IMR-90 (cell line): ENCODE results near the gene DAAM1.

Experiments used
- CEBPB ChIP-seq: IDR thresholded peaks from 2 replicates; pipeline ENCODE4 v1.6.1; 2012; ENCODE audit warnings: low read depth, low read length, improper control_type of control experiment
- FOS ChIP-seq: fragments of 150-350 bp; IDR thresholded peaks from 2 replicates; pipeline ENCODE4 v1.6.1; 2016; ENCODE audit warnings: low read depth, low read length
- POLR2A ChIP-seq: IDR thresholded peaks from 2 replicates; pipeline ENCODE4 v1.6.1; 2012; ENCODE audit warnings: mild to moderate bottlenecking, low read depth, low read length
- TF ChIP-seq, protein P1 (sequence below): fragments of 150-350 bp; IDR thresholded peaks from 2 replicates; pipeline ENCODE4 v1.6.1; 2016; ENCODE audit warnings: low read depth, mild to moderate bottlenecking, low read length, moderate library complexity, borderline replicate concordance
- TF ChIP-seq, protein P2 (sequence below): conservative IDR thresholded peaks from 2 replicates; pipeline ENCODE4 v1.5.1; 2012; ENCODE audit warnings: mild to moderate bottlenecking, low read depth, low read length, improper control_type of control experiment
- TF ChIP-seq, protein P3 (sequence below): fragments of 150-350 bp; IDR thresholded peaks from 2 replicates; pipeline ENCODE4 v1.6.1; 2017; ENCODE audit warnings: mild to moderate bottlenecking, antibody characterized with exemption, low read length, low read depth

DNA sequence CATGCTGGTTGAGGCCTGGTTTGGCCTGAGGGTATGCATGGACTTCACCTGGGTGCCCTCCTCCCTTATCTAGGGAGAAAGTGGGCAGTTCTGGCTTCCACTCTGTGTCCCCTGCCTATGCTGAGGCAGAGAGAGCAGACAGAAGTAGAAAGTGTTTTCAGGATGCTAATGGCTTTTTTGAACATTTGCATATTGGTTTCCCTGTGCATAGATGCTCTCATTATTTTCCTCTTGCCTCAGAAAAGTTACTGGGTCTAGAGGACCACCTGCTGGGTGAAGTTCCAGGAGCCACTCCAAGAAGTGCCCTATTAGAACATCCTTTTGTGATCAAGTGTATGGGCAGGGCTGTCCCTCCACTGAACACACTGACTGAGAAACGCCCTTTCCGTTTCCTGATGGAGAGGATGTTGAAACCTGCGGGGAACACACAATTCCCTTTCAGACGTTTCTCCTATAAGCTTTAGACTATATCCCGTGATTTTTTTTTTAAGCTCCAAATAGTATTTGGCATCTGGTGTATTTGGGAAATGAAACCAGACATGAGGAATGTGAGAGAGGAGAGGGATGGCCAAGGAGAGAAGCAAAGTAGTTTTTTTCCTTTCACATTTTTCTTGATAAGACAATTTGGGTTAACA is 66.6 kb downstream of the DAAM1 start:
- TF ChIP-seq, protein P1, sequence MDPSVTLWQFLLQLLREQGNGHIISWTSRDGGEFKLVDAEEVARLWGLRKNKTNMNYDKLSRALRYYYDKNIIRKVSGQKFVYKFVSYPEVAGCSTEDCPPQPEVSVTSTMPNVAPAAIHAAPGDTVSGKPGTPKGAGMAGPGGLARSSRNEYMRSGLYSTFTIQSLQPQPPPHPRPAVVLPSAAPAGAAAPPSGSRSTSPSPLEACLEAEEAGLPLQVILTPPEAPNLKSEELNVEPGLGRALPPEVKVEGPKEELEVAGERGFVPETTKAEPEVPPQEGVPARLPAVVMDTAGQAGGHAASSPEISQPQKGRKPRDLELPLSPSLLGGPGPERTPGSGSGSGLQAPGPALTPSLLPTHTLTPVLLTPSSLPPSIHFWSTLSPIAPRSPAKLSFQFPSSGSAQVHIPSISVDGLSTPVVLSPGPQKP, result no peak
- TF ChIP-seq, protein P2, sequence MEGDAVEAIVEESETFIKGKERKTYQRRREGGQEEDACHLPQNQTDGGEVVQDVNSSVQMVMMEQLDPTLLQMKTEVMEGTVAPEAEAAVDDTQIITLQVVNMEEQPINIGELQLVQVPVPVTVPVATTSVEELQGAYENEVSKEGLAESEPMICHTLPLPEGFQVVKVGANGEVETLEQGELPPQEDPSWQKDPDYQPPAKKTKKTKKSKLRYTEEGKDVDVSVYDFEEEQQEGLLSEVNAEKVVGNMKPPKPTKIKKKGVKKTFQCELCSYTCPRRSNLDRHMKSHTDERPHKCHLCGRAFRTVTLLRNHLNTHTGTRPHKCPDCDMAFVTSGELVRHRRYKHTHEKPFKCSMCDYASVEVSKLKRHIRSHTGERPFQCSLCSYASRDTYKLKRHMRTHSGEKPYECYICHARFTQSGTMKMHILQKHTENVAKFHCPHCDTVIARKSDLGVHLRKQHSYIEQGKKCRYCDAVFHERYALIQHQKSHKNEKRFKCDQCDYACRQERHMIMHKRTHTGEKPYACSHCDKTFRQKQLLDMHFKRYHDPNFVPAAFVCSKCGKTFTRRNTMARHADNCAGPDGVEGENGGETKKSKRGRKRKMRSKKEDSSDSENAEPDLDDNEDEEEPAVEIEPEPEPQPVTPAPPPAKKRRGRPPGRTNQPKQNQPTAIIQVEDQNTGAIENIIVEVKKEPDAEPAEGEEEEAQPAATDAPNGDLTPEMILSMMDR, result no peak
- TF ChIP-seq, protein P3, sequence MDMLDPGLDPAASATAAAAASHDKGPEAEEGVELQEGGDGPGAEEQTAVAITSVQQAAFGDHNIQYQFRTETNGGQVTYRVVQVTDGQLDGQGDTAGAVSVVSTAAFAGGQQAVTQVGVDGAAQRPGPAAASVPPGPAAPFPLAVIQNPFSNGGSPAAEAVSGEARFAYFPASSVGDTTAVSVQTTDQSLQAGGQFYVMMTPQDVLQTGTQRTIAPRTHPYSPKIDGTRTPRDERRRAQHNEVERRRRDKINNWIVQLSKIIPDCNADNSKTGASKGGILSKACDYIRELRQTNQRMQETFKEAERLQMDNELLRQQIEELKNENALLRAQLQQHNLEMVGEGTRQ, result no peak
- no peak for TF ChIP-seq POLR2A
- TF ChIP-seq FOS, result no peak
- no peak for TF ChIP-seq CEBPB
